CD4-positive, alpha-beta T cell (primary cell): ENCODE results near the gene IGF1R. TPM values are rescaled to one million over a fixed set of nuclear protein-coding genes. Genes with fewer than 3 reads are reported as not detected.

Experiments used
- ATAC-seq: fragments of 200-7000 bp; cut with Tn5 transposase; one replicate; pipeline ENCODE4 v1.10.0; 2022; ENCODE audit warnings: mild to moderate bottlenecking; ENCODE audit not compliant: poor library complexity
- CTCF ChIA-PET: fragments of 350-600 bp; sonication (Branson Sonifier 250); formaldehyde crosslinking; loops from one replicate; lab custom pipeline; 2021; ENCODE audit warnings: antibody characterized with exemption, inconsistent platforms; lab: Charles Lee
- POLR2A ChIA-PET: fragments of 350-600 bp; sonication (Branson Sonifier 250); formaldehyde crosslinking; loops from one replicate; lab custom pipeline; 2021; ENCODE audit warnings: antibody characterized with exemption, inconsistent platforms; lab: Charles Lee
- DNase-seq, 14 experiments: peaks; one replicate each; pipeline ENCODE4 v3.0.0-alpha.2; 2013 to 2020; ENCODE audit warnings: mixed read lengths in 2 of 14
- H3K27ac ChIP-seq, 2 donors: one replicate each; pipeline versions ENCODE4 v1.5.1 to v1.7.0; 2013; ENCODE audit warnings: low read length in 2 of 2, low read depth in 1 of 2, mild to moderate bottlenecking in 1 of 2
- H3K27me3 ChIP-seq, 2 experiments: 1 replicate in 1 of 2; 2 replicates in 1 of 2; pipeline versions ENCODE4 v1.6.1 to v1.7.0; 2013; ENCODE audit warnings: low read length in 2 of 2, control low read depth in 1 of 2, mild to moderate bottlenecking in 1 of 2, moderate library complexity in 1 of 2; ENCODE audit not compliant: insufficient read depth in 2 of 2, control insufficient read depth in 1 of 2
- H3K36me3 ChIP-seq: one replicate; pipeline ENCODE4 v1.6.1; 2013; ENCODE audit warnings: low read length, control low read depth; ENCODE audit not compliant: insufficient read depth
- H3K4me1 ChIP-seq: one replicate; pipeline ENCODE4 v1.6.1; 2013; ENCODE audit warnings: low read length, control low read depth; ENCODE audit not compliant: insufficient read depth
- H3K4me3 ChIP-seq: one replicate; pipeline ENCODE4 v1.5.1; 2013; ENCODE audit warnings: mild to moderate bottlenecking, low read length, moderate library complexity
- H3K9me3 ChIP-seq, 2 experiments: 1 replicate in 1 of 2; 2 replicates in 1 of 2; pipeline versions ENCODE4 v1.6.1 to v1.7.0; 2013; ENCODE audit warnings: low read length in 2 of 2, mild to moderate bottlenecking in 2 of 2, control low read depth in 1 of 2, moderate library complexity in 1 of 2; ENCODE audit not compliant: control insufficient read depth in 1 of 2, insufficient read depth in 1 of 2
- H3K27ac Mint-ChIP-seq: one replicate; pipeline ENCODE4 v1.8.0; 2020; ENCODE audit warnings: mixed read lengths
- H3K27me3 Mint-ChIP-seq: one replicate; pipeline ENCODE4 v1.8.0; 2021; ENCODE audit warnings: mixed read lengths
- H3K36me3 Mint-ChIP-seq: one replicate; pipeline ENCODE4 v1.8.0; 2021; ENCODE audit warnings: low read depth, mixed read lengths
- H3K4me1 Mint-ChIP-seq: one replicate; pipeline ENCODE4 v1.8.0; 2021; ENCODE audit warnings: low read depth, mixed read lengths
- H3K4me3 Mint-ChIP-seq: one replicate; pipeline ENCODE4 v1.8.0; 2020; ENCODE audit warnings: mild to moderate bottlenecking, mixed read lengths
- H3K9me3 Mint-ChIP-seq: one replicate; pipeline ENCODE4 v1.8.0; 2020; ENCODE audit warnings: mixed read lengths
- CTCF ChIP-seq: fragments of 200-600 bp; IDR thresholded peaks from one replicate; pipeline ENCODE4 v1.8.0; 2022; ENCODE audit warnings: antibody characterized with exemption, mild to moderate bottlenecking
- intact Hi-C, 2 experiments: fragments of 100-400 bp; cut with DNase I in 1 of 2; cut with micrococcal nuclease in 1 of 2; formaldehyde crosslinking; loops; one replicate each; pipeline versions ENCODE4 v1.15.1 to v1.9.0; 2023 to 2025; cut with DNase I, micrococcal nuclease
- total RNA-seq, 174 experiments: library from RNA in 2 of 174; stranded (reverse) in 2 of 174; gene quantifications; one replicate each; pipeline ENCODE4 v1.2.3 and lab custom pipeline; 2021 to 2026

Gene IGF1R
- total RNA-seq, 2 experiments from 2014 or later: 39.2 to 40.3 TPM

GRCh38 chr15:98805434-98806274, 157.3 kb downstream of the IGF1R start:
- POLR2A ChIA-PET: no interaction called here
- H3K36me3 ChIP-seq: no peaks in the 10 kb centered on the region
- Mint-ChIP-seq H3K4me1 (peaks cover 33% of the 10 kb centered on the region), H3K27me3 (no peaks in the 10 kb centered on the region), H3K4me3 (no peak overlapping the region), H3K9me3 (no peaks in the 10 kb centered on the region), H3K36me3 (no peaks in the 10 kb centered on the region), H3K27ac (no peak overlapping the region)
- no peak overlapping the region for H3K4me3 ChIP-seq
- H3K27me3 ChIP-seq: no peaks in the 10 kb centered on the region
- no peak for TF ChIP-seq CTCF
- H3K27ac ChIP-seq: no peak overlapping the region
- DNase-seq: no peak
- peaks cover 13% of the 10 kb centered on the region for H3K4me1 ChIP-seq
- intact Hi-C loops: no loop called here
- H3K9me3 ChIP-seq: no peaks in the 10 kb centered on the region
- CTCF ChIA-PET: no interaction called here
- ATAC-seq: no peak

DNA sequence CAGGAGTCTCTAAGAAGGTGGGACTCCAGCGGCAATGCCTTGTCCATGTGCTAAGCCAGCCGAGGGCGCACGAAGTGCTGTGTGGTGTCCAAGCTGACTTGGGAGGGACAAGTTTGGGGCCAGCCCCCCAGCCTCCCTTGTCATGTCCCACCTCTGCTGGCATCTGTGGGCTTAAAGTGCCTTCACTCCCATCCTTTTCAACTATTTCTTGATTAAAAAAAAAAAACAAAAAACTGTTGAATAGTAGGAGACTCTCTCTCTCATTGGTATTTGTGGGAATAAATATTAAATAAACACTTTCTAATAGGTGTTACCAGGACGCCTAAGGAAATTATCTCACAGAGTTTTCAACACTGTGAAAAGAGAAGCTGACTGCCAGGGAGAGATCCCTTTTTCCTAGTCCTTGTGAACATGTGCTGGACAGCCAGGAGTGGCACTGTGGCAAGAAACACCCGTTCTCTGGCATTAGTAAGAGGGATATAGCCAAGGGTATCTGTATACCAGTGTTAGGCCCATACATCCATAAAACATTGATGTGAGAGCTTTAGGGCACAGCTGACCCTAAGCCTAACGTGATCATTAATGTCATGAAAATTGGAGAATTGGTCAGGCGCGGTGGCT, 158.0 kb downstream of the IGF1R start:
- Histone ChIP-seq H3K27ac (no peak overlapping the region), H3K27me3 (no peaks in the 10 kb centered on the region), H3K4me1 (peaks cover 6% of the 10 kb centered on the region), H3K9me3 (no peaks in the 10 kb centered on the region), H3K4me3 (no peak overlapping the region), H3K36me3 (no peaks in the 10 kb centered on the region)
- ATAC-seq (no peak), DNase-seq (no peak)
- POLR2A ChIA-PET: no interaction called here
- no peaks in the 10 kb centered on the region for H3K27me3 Mint-ChIP-seq
- no peaks in the 10 kb centered on the region for H3K9me3 Mint-ChIP-seq
- H3K27ac Mint-ChIP-seq: no peak overlapping the region
- intact Hi-C loops: no loop called here
- H3K4me1 Mint-ChIP-seq: peaks cover 26% of the 10 kb centered on the region
- no peak overlapping the region for H3K4me3 Mint-ChIP-seq
- no peak for TF ChIP-seq CTCF
- no peaks in the 10 kb centered on the region for H3K36me3 Mint-ChIP-seq
- CTCF ChIA-PET: interaction anchor here (1.4 kb wide), 1 partner anchor 13 kb away, joined by 3 read pairs; no protein-coding TSS in a partner anchor

DNA sequence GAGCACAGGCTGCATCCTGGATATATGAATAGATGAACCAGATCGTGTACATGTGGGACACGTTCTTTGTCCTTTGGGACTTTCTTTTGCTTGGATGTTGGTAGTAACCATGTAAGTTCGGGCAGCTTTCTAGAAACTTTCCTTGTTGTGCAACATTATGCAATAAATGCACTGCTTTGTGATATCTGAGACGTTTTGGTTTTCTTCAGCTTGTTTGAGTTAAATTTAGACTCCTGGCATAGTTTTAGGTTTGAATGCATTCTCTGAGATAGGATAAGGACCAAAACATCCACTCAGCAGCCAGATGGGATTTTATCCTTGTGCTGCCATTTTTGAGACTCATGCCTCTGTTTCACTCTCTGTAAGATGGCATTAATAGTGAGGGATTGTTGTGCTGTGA, 158.9 kb downstream of the IGF1R start:
- peaks cover 17% of the 10 kb centered on the region for H3K4me1 Mint-ChIP-seq
- DNase-seq (no peak), ATAC-seq (no peak)
- no peaks in the 10 kb centered on the region for H3K36me3 ChIP-seq
- no peaks in the 10 kb centered on the region for H3K36me3 Mint-ChIP-seq
- no peak overlapping the region for H3K27ac Mint-ChIP-seq
- ChIA-PET CTCF (interaction anchor here (1.4 kb wide), 1 partner anchor 12 kb away, joined by 3 read pairs; no protein-coding TSS in a partner anchor), POLR2A (no interaction called here)
- H3K27me3 Mint-ChIP-seq: no peaks in the 10 kb centered on the region
- H3K27ac ChIP-seq: no peak overlapping the region
- intact Hi-C loops: no loop called here
- no peaks in the 10 kb centered on the region for H3K27me3 ChIP-seq
- H3K4me1 ChIP-seq: no peaks in the 10 kb centered on the region
- no peaks in the 10 kb centered on the region for H3K9me3 ChIP-seq
- H3K4me3 Mint-ChIP-seq: no peak overlapping the region
- H3K9me3 Mint-ChIP-seq: no peaks in the 10 kb centered on the region
- no peak for TF ChIP-seq CTCF
- H3K4me3 ChIP-seq: no peak overlapping the region
